Fibroblast of mammary gland (primary cell): Measurements from ENCODE around the gene LZTS2.

Source experiments
- DNase-seq: peaks from one replicate; pipeline ENCODE4 v3.0.0-alpha.2; 2010; ENCODE audit warnings: low read depth
- H3K4me3 ChIP-seq: 2 replicates; pipeline ENCODE4 v1.5.1; 2011; ENCODE audit warnings: low read depth, mild to moderate bottlenecking, low read length, moderate library complexity; ENCODE audit not compliant: control insufficient read depth
- CTCF ChIP-seq: conservative IDR thresholded peaks from 2 replicates; pipeline ENCODE4 v1.5.1; 2011; ENCODE audit warnings: low read depth, low read length, inconsistent platforms; ENCODE audit not compliant: control insufficient read depth, insufficient read depth

The LZTS2 gene

GRCh38 chr10:100979791-100980272, 19.8 kb upstream of the LZTS2 start:
- H3K4me3 ChIP-seq: no peak overlapping the region
- no peak for DNase-seq
- no peak for TF ChIP-seq CTCF

GRCh38 chr10:100980311-100980710, 19.3 kb upstream of the LZTS2 start:
- no peak overlapping the region for H3K4me3 ChIP-seq
- no peak for DNase-seq
- TF ChIP-seq CTCF: no peak

GRCh38 chr10:100980711-100981110, 18.9 kb upstream of the LZTS2 start:
- no peak for DNase-seq
- no peak overlapping the region for H3K4me3 ChIP-seq
- no peak for TF ChIP-seq CTCF

- H3K4me3 ChIP-seq: no peak overlapping the region
- TF ChIP-seq CTCF: no peak
- DNase-seq: no peak
Observed at GRCh38 chr10:100981178-100981772, 18.3 kb upstream of the LZTS2 start.

- no peak for DNase-seq
- no peak overlapping the region for H3K4me3 ChIP-seq
- no peak for TF ChIP-seq CTCF
Observed at GRCh38 chr10:100982916-100983830, 16.4 kb upstream of the LZTS2 start.

- no peak for DNase-seq
- no peak for TF ChIP-seq CTCF
- H3K4me3 ChIP-seq: no peak overlapping the region
Observed at GRCh38 chr10:100983868-100984671, 15.5 kb upstream of the LZTS2 start.
